GM12892 (cell line): Measurements from ENCODE around the gene ARID1A.

Experiments used
- POLR2A ChIP-seq: IDR thresholded peaks from 2 replicates; pipeline ENCODE4 v1.6.1; 2011; ENCODE audit warnings: low read depth, low read length, control low read depth
- TAF1 ChIP-seq: IDR thresholded peaks from 2 replicates; pipeline ENCODE4 v1.6.1; 2011; ENCODE audit warnings: low read depth, mild to moderate bottlenecking, control low read depth, low read length, borderline replicate concordance

DNA sequence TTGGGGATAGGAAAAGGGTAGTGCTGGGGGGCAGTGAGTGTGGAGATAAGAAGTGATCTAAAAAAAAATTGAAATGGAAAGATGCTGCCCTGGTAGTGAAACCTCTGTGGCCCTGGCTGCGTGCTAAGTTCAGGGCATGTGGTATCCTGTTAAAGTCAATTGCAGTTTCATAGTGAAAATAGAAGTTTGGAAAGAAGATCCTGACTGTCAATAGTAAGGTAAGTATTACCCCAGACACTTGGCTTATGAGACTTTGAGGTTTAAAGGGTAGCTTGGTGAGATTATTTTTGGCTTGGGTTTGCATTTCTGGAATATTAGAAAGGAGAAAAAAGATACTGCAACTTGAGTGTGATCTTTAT, 6.8 kb downstream of the ARID1A start:
- no peak for TF ChIP-seq TAF1
- TF ChIP-seq POLR2A: no peak
